ENCODE measurements around the gene PTPN2. TPM values are rescaled to one million over a fixed set of nuclear protein-coding genes. Genes with fewer than 3 reads are reported as not detected.

PTPN2 gene
- total and polyA plus RNA-seq, 4 donors = 26.6 to 52.9 (median 37.4) TPM

GRCh38 chr18:12818243-12818642 lies 65.8 kb downstream of the PTPN2 start:
- H3K36me3 ChIP-seq (ENCODE audit: control insufficient read depth in 1 of 2, insufficient read depth in 2 of 2, low read length in 1 of 2) = peaks cover 0 to 1% of the 10 kb centered on the region in 2 donors
- no peak for ATAC-seq (ENCODE audit: low FRiP score)
- WGBS, 2 donors = 97% methylated on average over 3 of the region's 3 CpGs
- H3K27ac ChIP-seq (ENCODE audit: low read depth in 1 of 2, low read length in 2 of 2) = no peak overlapping the region
- intact Hi-C loops (cut with DNase I) = no loop called here
- no peaks in the 10 kb centered on the region for H3K9me3 ChIP-seq (ENCODE audit: control insufficient read depth, low read length)
- no peaks in the 10 kb centered on the region for H3K27me3 ChIP-seq (ENCODE audit: control insufficient read depth in 1 of 2, insufficient read depth in 2 of 2, low read length in 1 of 2)
- DNase-seq = no peak
- H3K4me1 ChIP-seq (ENCODE audit: control insufficient read depth in 1 of 2, insufficient read depth in 2 of 2, low read length in 2 of 2) = no peaks in the 10 kb centered on the region
- H3K4me3 ChIP-seq (ENCODE audit: low read length in 2 of 2) = no peak overlapping the region

DNA sequence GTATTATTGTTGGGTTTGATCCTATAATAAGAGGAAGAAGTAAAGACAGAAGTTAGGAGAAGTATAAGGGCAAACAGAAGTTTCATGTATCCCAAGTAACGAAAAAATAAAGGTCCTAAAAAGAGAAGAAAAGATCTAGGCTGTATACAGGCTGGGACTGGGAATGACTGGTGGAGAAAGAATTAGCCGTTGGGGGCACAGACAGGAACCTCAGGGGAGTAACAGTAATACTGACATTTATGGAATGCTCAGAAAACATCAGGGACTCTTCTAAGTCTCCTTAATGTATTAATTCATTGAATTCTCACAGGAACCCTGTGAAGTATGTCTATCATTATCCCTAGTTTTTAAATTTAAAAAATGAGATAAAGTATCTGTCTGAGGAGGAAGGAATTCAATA lies 67.6 kb downstream of the PTPN2 start:
- peaks cover 0 to 1% of the 10 kb centered on the region in 2 donors for H3K36me3 ChIP-seq (ENCODE audit: control insufficient read depth in 1 of 2, insufficient read depth in 2 of 2, low read length in 1 of 2)
- DNase-seq (no peak), ATAC-seq (ENCODE audit: low FRiP score) (no peak)
- H3K27ac ChIP-seq (ENCODE audit: low read depth in 1 of 2, low read length in 2 of 2) = no peak overlapping the region
- 70 to 81% methylated on average over 2 of the region's 2 CpGs for WGBS, 2 donors
- H3K4me3 ChIP-seq (ENCODE audit: low read length in 2 of 2) = no peak overlapping the region
- H3K9me3 ChIP-seq (ENCODE audit: control insufficient read depth, low read length) = no peaks in the 10 kb centered on the region
- no peaks in the 10 kb centered on the region for H3K4me1 ChIP-seq (ENCODE audit: control insufficient read depth in 1 of 2, insufficient read depth in 2 of 2, low read length in 2 of 2)
- H3K27me3 ChIP-seq (ENCODE audit: control insufficient read depth in 1 of 2, insufficient read depth in 2 of 2, low read length in 1 of 2) = no peaks in the 10 kb centered on the region
- intact Hi-C loops (cut with DNase I) = no loop called here

- no peaks in the 10 kb centered on the region for H3K27me3 ChIP-seq (ENCODE audit: control insufficient read depth in 1 of 2, insufficient read depth in 2 of 2, low read length in 1 of 2)
- no peak for DNase-seq
- no peaks in the 10 kb centered on the region for H3K9me3 ChIP-seq (ENCODE audit: control insufficient read depth, low read length)
- no peak overlapping the region for H3K27ac ChIP-seq (ENCODE audit: low read depth in 1 of 2, low read length in 2 of 2)
- intact Hi-C loops (cut with DNase I) = no loop called here
- no peak for ATAC-seq (ENCODE audit: low FRiP score)
- peaks cover 0 to 5% of the 10 kb centered on the region in 2 donors for H3K36me3 ChIP-seq (ENCODE audit: control insufficient read depth in 1 of 2, insufficient read depth in 2 of 2, low read length in 1 of 2)
- no peaks in the 10 kb centered on the region for H3K4me1 ChIP-seq (ENCODE audit: control insufficient read depth in 1 of 2, insufficient read depth in 2 of 2, low read length in 2 of 2)
- WGBS, 2 donors = 89 to 94% methylated on average over 6 of the region's 6 CpGs
- no peak overlapping the region for H3K4me3 ChIP-seq (ENCODE audit: low read length in 2 of 2)
These were observed 72.7 kb downstream of the PTPN2 start for GRCh38 chr18:12811191-12811950.

- Histone ChIP-seq H3K27me3 (ENCODE audit: control insufficient read depth in 1 of 2, insufficient read depth in 2 of 2, low read length in 1 of 2) (no peaks in the 10 kb centered on the region), H3K4me1 (ENCODE audit: control insufficient read depth in 1 of 2, insufficient read depth in 2 of 2, low read length in 2 of 2) (no peaks in the 10 kb centered on the region), H3K9me3 (ENCODE audit: control insufficient read depth, low read length) (no peaks in the 10 kb centered on the region), H3K4me3 (ENCODE audit: low read length in 2 of 2) (no peak overlapping the region), H3K27ac (ENCODE audit: low read depth in 1 of 2, low read length in 2 of 2) (no peak overlapping the region), H3K36me3 (ENCODE audit: control insufficient read depth in 1 of 2, insufficient read depth in 2 of 2, low read length in 1 of 2) (no peaks in the 10 kb centered on the region)
- ATAC-seq (ENCODE audit: low FRiP score) (no peak), DNase-seq (no peak)
- 95 to 100% methylated on average over 1 of the region's 1 CpG for WGBS, 2 donors
- intact Hi-C loops (cut with DNase I) = no loop called here
These were observed 80.7 kb downstream of the PTPN2 start for GRCh38 chr18:12803069-12803936.

DNA sequence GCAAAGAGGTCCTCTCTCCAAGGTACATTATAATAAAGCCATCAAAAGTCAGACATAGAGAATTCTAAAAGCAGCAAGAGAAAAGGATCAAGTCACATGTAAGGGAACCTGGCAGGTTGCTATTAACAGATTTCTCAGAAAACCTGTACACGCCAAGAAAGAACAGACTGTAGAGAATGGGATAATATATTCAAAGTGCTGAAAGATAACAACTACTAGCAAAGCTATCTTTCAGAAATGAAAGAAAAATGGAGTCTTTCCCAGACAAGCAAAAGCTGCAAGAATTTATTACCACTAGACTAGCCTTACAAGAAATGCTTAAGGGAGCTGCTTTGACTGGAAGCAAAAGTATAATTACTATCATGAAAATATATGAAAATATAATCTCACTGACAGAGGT lies 81.5 kb downstream of the PTPN2 start:
- intact Hi-C loops (cut with DNase I) = no loop called here
- ATAC-seq (ENCODE audit: low FRiP score) = no peak
- Histone ChIP-seq H3K36me3 (ENCODE audit: control insufficient read depth in 1 of 2, insufficient read depth in 2 of 2, low read length in 1 of 2) (no peaks in the 10 kb centered on the region), H3K9me3 (ENCODE audit: control insufficient read depth, low read length) (no peaks in the 10 kb centered on the region), H3K27me3 (ENCODE audit: control insufficient read depth in 1 of 2, insufficient read depth in 2 of 2, low read length in 1 of 2) (no peaks in the 10 kb centered on the region), H3K4me1 (ENCODE audit: control insufficient read depth in 1 of 2, insufficient read depth in 2 of 2, low read length in 2 of 2) (no peaks in the 10 kb centered on the region), H3K4me3 (ENCODE audit: low read length in 2 of 2) (no peak overlapping the region), H3K27ac (ENCODE audit: low read depth in 1 of 2, low read length in 2 of 2) (no peak overlapping the region)
- DNase-seq = no peak
- 89 to 91% methylated on average over 1 of the region's 1 CpG for WGBS, 2 donors

- Histone ChIP-seq H3K27ac (ENCODE audit: low read depth in 1 of 2, low read length in 2 of 2) (no peak overlapping the region), H3K4me3 (ENCODE audit: low read length in 2 of 2) (no peak overlapping the region), H3K27me3 (ENCODE audit: control insufficient read depth in 1 of 2, insufficient read depth in 2 of 2, low read length in 1 of 2) (no peaks in the 10 kb centered on the region), H3K36me3 (ENCODE audit: control insufficient read depth in 1 of 2, insufficient read depth in 2 of 2, low read length in 1 of 2) (peaks cover 0 to 2% of the 10 kb centered on the region in 2 donors), H3K9me3 (ENCODE audit: control insufficient read depth, low read length) (no peaks in the 10 kb centered on the region), H3K4me1 (ENCODE audit: control insufficient read depth in 1 of 2, insufficient read depth in 2 of 2, low read length in 2 of 2) (no peaks in the 10 kb centered on the region)
- DNase-seq (no peak), ATAC-seq (ENCODE audit: low FRiP score) (no peak)
- WGBS, 2 donors = 70 to 72% methylated on average over 3 of the region's 3 CpGs
- intact Hi-C loops (cut with DNase I) = no loop called here
These were observed 87.6 kb downstream of the PTPN2 start for GRCh38 chr18:12796448-12796847.

DNA sequence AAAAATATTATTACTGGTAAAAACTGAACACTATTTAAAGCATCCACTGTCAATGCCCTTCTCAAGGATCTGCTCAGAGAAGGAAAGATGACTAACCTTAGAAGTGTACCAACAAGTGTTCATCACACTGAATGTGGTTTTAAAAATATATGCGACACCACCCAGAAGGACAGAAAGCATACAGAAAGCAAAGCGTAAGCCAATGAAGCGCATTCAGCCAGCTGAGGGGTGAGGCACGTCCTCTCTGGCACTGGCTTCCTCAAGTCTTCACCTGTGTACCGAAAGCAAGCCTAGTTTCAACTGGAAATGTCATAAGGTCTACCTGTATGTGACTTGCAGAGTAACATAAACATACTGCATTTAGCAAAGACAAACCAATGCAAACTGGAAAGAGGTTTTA lies 92.4 kb downstream of the PTPN2 start:
- no peak overlapping the region for H3K27ac ChIP-seq (ENCODE audit: low read depth in 1 of 2, low read length in 2 of 2)
- peaks cover 0 to 2% of the 10 kb centered on the region in 2 donors for H3K36me3 ChIP-seq (ENCODE audit: control insufficient read depth in 1 of 2, insufficient read depth in 2 of 2, low read length in 1 of 2)
- ATAC-seq (ENCODE audit: low FRiP score) (no peak), DNase-seq (no peak)
- no peak overlapping the region for H3K4me3 ChIP-seq (ENCODE audit: low read length in 2 of 2)
- no peaks in the 10 kb centered on the region for H3K9me3 ChIP-seq (ENCODE audit: control insufficient read depth, low read length)
- H3K27me3 ChIP-seq (ENCODE audit: control insufficient read depth in 1 of 2, insufficient read depth in 2 of 2, low read length in 1 of 2) = no peaks in the 10 kb centered on the region
- 96% methylated on average over 5 of the region's 5 CpGs for WGBS, 2 donors
- no peaks in the 10 kb centered on the region for H3K4me1 ChIP-seq (ENCODE audit: control insufficient read depth in 1 of 2, insufficient read depth in 2 of 2, low read length in 2 of 2)
- intact Hi-C loops (cut with DNase I) = no loop called here

DNA sequence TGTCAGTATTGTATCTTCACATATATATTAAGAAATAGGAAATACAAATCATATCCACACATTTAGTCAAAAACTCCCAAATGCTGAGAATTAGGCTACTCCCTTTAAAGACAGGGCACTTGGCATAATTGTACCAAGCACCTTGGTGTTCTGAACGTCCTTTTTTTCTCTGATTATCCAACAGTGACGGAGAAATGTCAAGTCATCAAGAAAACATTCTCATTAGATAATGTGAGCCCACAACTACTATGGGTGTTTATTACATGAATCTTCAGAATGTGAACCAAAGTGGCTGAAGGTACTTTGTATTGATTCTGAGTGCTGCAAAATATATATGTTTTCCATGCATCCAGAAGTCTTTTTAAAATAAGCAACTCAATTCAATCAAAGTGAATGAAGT lies 97.4 kb downstream of the PTPN2 start:
- intact Hi-C loops (cut with DNase I) = no loop called here
- Histone ChIP-seq H3K4me3 (ENCODE audit: low read length in 2 of 2) (no peak overlapping the region), H3K4me1 (ENCODE audit: control insufficient read depth in 1 of 2, insufficient read depth in 2 of 2, low read length in 2 of 2) (no peaks in the 10 kb centered on the region), H3K27ac (ENCODE audit: low read depth in 1 of 2, low read length in 2 of 2) (no peak overlapping the region), H3K27me3 (ENCODE audit: control insufficient read depth in 1 of 2, insufficient read depth in 2 of 2, low read length in 1 of 2) (no peaks in the 10 kb centered on the region), H3K36me3 (ENCODE audit: control insufficient read depth in 1 of 2, insufficient read depth in 2 of 2, low read length in 1 of 2) (no peaks in the 10 kb centered on the region), H3K9me3 (ENCODE audit: control insufficient read depth, low read length) (no peaks in the 10 kb centered on the region)
- ATAC-seq (ENCODE audit: low FRiP score) (no peak), DNase-seq (no peak)
- 91 to 92% methylated on average over 2 of the region's 2 CpGs for WGBS, 2 donors

GRCh38 chr18:12783524-12783923 lies 100.5 kb downstream of the PTPN2 start:
- Histone ChIP-seq H3K9me3 (ENCODE audit: control insufficient read depth, low read length) (no peaks in the 10 kb centered on the region), H3K36me3 (ENCODE audit: control insufficient read depth in 1 of 2, insufficient read depth in 2 of 2, low read length in 1 of 2) (no peaks in the 10 kb centered on the region), H3K27ac (ENCODE audit: low read depth in 1 of 2, low read length in 2 of 2) (no peak overlapping the region), H3K27me3 (ENCODE audit: control insufficient read depth in 1 of 2, insufficient read depth in 2 of 2, low read length in 1 of 2) (no peaks in the 10 kb centered on the region), H3K4me3 (ENCODE audit: low read length in 2 of 2) (no peak overlapping the region), H3K4me1 (ENCODE audit: control insufficient read depth in 1 of 2, insufficient read depth in 2 of 2, low read length in 2 of 2) (no peaks in the 10 kb centered on the region)
- DNase-seq = no peak
- ATAC-seq (ENCODE audit: low FRiP score) = no peak
- 91 to 93% methylated on average over 8 of the region's 8 CpGs for WGBS, 2 donors
- intact Hi-C loops (cut with DNase I) = no loop called here

Data from aorta (tissue), 5 donors.